HFF-Myc (cell line): ENCODE results near the gene TMEM220.

ENCODE experiments used
- DNase-seq: peaks from one replicate; pipeline ENCODE4 v3.0.0-alpha.2; 2011; ENCODE audit warnings: low read depth; ENCODE audit errors: extremely low read depth
- H3K4me3 ChIP-seq: replicated peaks from 2 replicates; pipeline ENCODE4 v1.5.1; 2011; ENCODE audit warnings: low read depth, mild to moderate bottlenecking, control low read depth, low read length
- CTCF ChIP-seq: IDR thresholded peaks from 2 replicates; pipeline ENCODE4 v1.5.1; 2012; ENCODE audit warnings: mild to moderate bottlenecking, low read depth, low read length, control low read depth; ENCODE audit errors: missing control alignments

The TMEM220 gene

GRCh38 chr17:10750210-10750609 lies 20.4 kb upstream of the TMEM220 start:
- H3K4me3 ChIP-seq = no peak overlapping the region
- no peak for DNase-seq
- TF ChIP-seq CTCF = no peak

- TF ChIP-seq CTCF = no peak
Measured at GRCh38 chr17:10748531-10749181, 18.8 kb upstream of the TMEM220 start.

GRCh38 chr17:10745231-10745630 lies 15.4 kb upstream of the TMEM220 start:
- no peak for DNase-seq
- no peak overlapping the region for H3K4me3 ChIP-seq
- TF ChIP-seq CTCF = no peak

More at GRCh38 chr17:10748531-10749181, 18.8 kb upstream of the TMEM220 start:
- DNase-seq = no peak
- no peak overlapping the region for H3K4me3 ChIP-seq

GRCh38 chr17:10744501-10745000 lies 14.7 kb upstream of the TMEM220 start:
- no peak for DNase-seq
- H3K4me3 ChIP-seq = no peak overlapping the region
- no peak for TF ChIP-seq CTCF

- H3K4me3 ChIP-seq = no peak overlapping the region
- TF ChIP-seq CTCF = no peak
- no peak for DNase-seq
Measured at GRCh38 chr17:10743316-10744009, 13.6 kb upstream of the TMEM220 start.

- no peak overlapping the region for H3K4me3 ChIP-seq
- no peak for TF ChIP-seq CTCF
- no peak for DNase-seq
Measured at GRCh38 chr17:10742431-10742830, 12.6 kb upstream of the TMEM220 start.
